ENCODE data around the gene ERVW-1. TPM values are rescaled to one million over a fixed set of nuclear protein-coding genes. Genes with fewer than 3 reads are reported as not detected.

Gene ERVW-1
- total RNA-seq, 1 donor from 2014 or later = not detected

- no peak for DNase-seq (ENCODE audit: low spot score)
Measured at GRCh38 chr7:92432299-92432946, 45.3 kb downstream of the ERVW-1 start.

GRCh38 chr7:92427193-92427592 is 50.6 kb downstream of the ERVW-1 start:
- no peak for DNase-seq (ENCODE audit: low spot score)

- no peak for DNase-seq (ENCODE audit: low spot score)
Measured at GRCh38 chr7:92425311-92425947, 52.3 kb downstream of the ERVW-1 start.

GRCh38 chr7:92423710-92424131 is 54.0 kb downstream of the ERVW-1 start:
- DNase-seq (ENCODE audit: low spot score) = no peak

- no peak for DNase-seq (ENCODE audit: low spot score)
Measured at GRCh38 chr7:92422926-92423325, 54.8 kb downstream of the ERVW-1 start.

GRCh38 chr7:92421676-92422435 is 55.9 kb downstream of the ERVW-1 start:
- no peak for DNase-seq (ENCODE audit: low spot score)

Other genes with a start within 250 kb of the ERVW-1 start
- gene KRIT1, start 232.0 kb downstream of the ERVW-1 start, total RNA-seq = 29.0 TPM
- 66.9 TPM for gene ANKIB1, start 232.0 kb downstream of the ERVW-1 start, total RNA-seq
- 29.6 TPM for gene GATAD1, start 30.5 kb downstream of the ERVW-1 start, total RNA-seq
- 12.5 TPM for gene PEX1, start 50.6 kb upstream of the ERVW-1 start, total RNA-seq
- gene RBM48, start 50.8 kb upstream of the ERVW-1 start, total RNA-seq = 8.0 TPM
- 24.0 TPM for gene FAM133B, start 112.4 kb upstream of the ERVW-1 start, total RNA-seq

Measured in mesenteric fat pad (tissue), 1 donor.